Breast epithelium (tissue), 3 donors: ENCODE data around the gene CBARP.

Experiments used
- CTCF ChIP-seq, 3 donors: fragments of 450-650 bp; IDR thresholded peaks; one replicate each; pipeline ENCODE4 v1.5.1; 2016 to 2017; ENCODE audit warnings: antibody characterized with exemption in 3 of 3, mild to moderate bottlenecking in 3 of 3, moderate library complexity in 3 of 3
- POLR2A ChIP-seq: fragments of 450-650 bp; IDR thresholded peaks from one replicate; pipeline ENCODE4 v1.6.1; 2016; ENCODE audit warnings: antibody characterized with exemption, mild to moderate bottlenecking, moderate library complexity
- POLR2AphosphoS5 ChIP-seq, 3 donors: sonication (generic); formaldehyde crosslinking; IDR thresholded peaks; one replicate each; pipeline ENCODE4 v1.6.1; 2017; ENCODE audit warnings: antibody characterized with exemption in 3 of 3

DNA sequence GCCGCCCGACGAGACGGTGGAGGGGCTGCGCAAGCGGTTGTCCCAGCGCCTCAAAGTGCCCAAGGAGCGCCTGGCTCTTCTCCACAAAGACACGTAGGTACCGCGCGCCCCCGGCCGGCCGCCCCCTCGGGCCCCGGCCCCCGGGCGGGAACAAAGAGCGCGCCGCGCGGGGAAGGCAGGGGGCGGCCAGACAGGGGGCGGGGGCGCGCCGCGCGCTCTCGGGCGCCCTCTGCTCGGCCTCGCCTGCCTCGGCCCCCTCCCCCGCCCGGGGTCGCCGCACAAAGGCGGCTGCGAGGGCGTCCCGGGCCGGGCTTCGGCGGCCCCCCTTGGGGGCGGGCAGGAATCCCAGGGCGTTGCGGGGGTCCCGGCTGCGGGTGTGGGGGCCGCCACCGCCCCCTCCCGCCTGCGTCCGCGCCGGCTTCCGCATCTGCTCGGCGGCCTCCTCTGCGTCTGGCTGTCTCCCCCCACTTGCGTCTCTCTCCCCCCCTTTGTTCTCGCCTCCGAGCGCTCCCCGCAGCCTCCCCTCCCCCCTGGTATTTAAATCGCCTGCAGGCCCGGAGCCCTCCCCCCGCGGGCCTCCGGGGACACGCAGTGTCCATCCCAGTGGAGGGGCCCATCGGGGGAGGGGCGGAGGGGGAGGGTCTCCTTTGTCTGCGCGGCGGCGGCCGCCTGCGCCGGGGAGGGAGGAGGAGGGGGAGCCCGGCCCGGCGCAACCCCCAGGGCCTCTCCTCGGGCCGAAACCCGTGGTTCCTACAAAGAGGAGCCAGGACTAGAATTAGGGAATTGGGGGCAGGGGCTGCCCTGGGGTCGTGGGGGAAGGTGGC is 12.8 kb upstream of the CBARP start:
- TF ChIP-seq CTCF (IDR thresholded peaks at IDR 0.05) (no peak), POLR2AphosphoS5 (IDR thresholded peaks at IDR 0.05) (peak in 1 of 3 donors; percentile 32), POLR2A (no peak)
